Spinal cord (tissue), 10 donors: ENCODE measurements around the gene CYB5D1. TPM values are rescaled to one million over a fixed set of nuclear protein-coding genes. Genes with fewer than 3 reads are reported as not detected.

Experiments
- DNase-seq, 6 donors: peaks; one replicate each; pipeline versions ENCODE4 v3.0.0 to v3.0.0-alpha.2; 2013 to 2015; ENCODE audit warnings: low spot score in 6 of 6, low read depth in 4 of 6
- H3K27ac ChIP-seq: one replicate; pipeline ENCODE4 v1.5.1; 2013; ENCODE audit warnings: low read depth, low read length, control low read depth
- H3K27me3 ChIP-seq: one replicate; pipeline ENCODE4 v1.6.1; 2013; ENCODE audit warnings: low read length; ENCODE audit not compliant: control insufficient read depth, insufficient read depth
- H3K36me3 ChIP-seq: one replicate; pipeline ENCODE4 v1.6.1; 2013; ENCODE audit warnings: low read length; ENCODE audit not compliant: control insufficient read depth, insufficient read depth
- H3K4me1 ChIP-seq: one replicate; pipeline ENCODE4 v1.6.1; 2013; ENCODE audit warnings: low read length; ENCODE audit not compliant: control insufficient read depth, insufficient read depth
- H3K4me3 ChIP-seq: one replicate; pipeline ENCODE4 v1.5.1; 2013; ENCODE audit warnings: low read depth, low read length, control low read depth
- H3K9me3 ChIP-seq: one replicate; pipeline ENCODE4 v1.6.1; 2013; ENCODE audit warnings: low read length; ENCODE audit not compliant: control insufficient read depth, insufficient read depth
- WGBS: methylation state at CpG from one replicate; pipeline ENCODE4 v1.1.5; 2013; ENCODE audit warnings: missing lambda C conversion rate; ENCODE audit not compliant: insufficient coverage; 5-methylcytosine and 5-hydroxymethylcytosine counted together
- polyA plus RNA-seq, 2 donors: library from polyadenylated mRNA; unstranded; fragments of 120-200 nt; gene quantifications; one replicate each; pipeline ENCODE4 v1.2.1, GENCODE V29; 2013; ENCODE audit not compliant: insufficient read length in 2 of 2
- total RNA-seq, 2 donors: library from RNA; depleted of rRNA in 1 of 2; stranded (reverse); fragments of 120-200 nt in 1 of 2; fragments of >200 nt in 1 of 2; gene quantifications; one replicate each; pipeline versions ENCODE4 v1.2.3 to v1.2.4, GENCODE V29; 2013 to 2014
- donor health status: healthy.

CYB5D1 gene
- total and polyA plus RNA-seq, 4 donors, result 8.2 to 21.9 (median 20.6) TPM

- DNase-seq, result no peak
- Histone ChIP-seq H3K36me3 (peaks cover 28% of the 10 kb centered on the region), H3K4me1 (no peaks in the 10 kb centered on the region), H3K4me3 (no peak overlapping the region), H3K9me3 (no peaks in the 10 kb centered on the region), H3K27me3 (no peaks in the 10 kb centered on the region), H3K27ac (no peak overlapping the region)
- WGBS, result 78% methylated on average over 4 of the region's 4 CpGs
Observed at GRCh38 chr17:7873051-7873450, 15.2 kb downstream of the CYB5D1 start.

DNA sequence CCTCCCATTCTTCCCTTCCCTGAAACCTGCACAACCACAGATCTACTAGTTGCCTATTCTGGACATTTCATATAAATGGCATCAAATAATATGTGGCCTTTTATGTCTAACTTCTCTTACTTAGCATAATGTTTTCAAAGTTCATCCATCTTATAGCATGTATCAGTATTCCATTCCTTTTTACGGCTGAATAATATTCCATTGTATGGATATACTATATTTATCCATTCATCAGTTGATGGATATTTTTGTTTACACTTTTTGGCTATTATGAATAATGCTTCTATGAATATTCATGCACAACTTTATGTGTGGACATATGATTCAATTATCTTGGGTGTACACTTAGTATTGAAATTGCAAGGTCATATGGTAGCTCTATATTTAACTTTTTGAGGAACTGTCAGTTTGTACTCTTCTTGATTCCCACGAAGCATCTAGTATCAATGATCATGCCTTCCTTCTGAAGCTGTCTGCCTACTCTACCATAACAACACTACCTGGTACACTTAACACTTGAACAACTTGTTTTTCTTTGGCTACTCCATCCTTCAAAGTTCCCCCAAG is 18.1 kb downstream of the CYB5D1 start:
- Histone ChIP-seq H3K9me3 (no peaks in the 10 kb centered on the region), H3K27ac (no peak overlapping the region), H3K27me3 (no peaks in the 10 kb centered on the region), H3K36me3 (peaks cover 27% of the 10 kb centered on the region), H3K4me1 (no peaks in the 10 kb centered on the region), H3K4me3 (no peak overlapping the region)
- 91% methylated on average over 1 of the region's 2 CpGs for WGBS
- no peak for DNase-seq

DNA sequence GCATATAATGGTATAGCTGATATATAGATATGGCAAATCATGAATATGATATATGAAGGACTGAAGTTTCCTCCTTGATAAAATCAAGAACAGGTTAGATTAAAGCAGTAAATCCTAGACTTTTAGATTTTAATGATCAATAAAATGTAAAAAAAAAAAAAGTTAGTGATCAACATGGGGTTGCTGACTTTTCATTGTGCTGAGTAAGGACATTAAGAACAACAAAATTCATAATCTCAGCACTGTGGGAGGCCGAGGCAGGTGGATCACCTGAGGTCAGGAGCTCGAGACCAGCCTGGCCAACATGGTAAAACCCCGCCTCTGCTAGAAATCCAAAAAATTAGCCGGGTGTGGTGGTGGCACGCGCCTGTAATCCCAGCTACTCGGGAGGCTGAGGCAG is 20.4 kb downstream of the CYB5D1 start:
- Histone ChIP-seq H3K9me3 (no peaks in the 10 kb centered on the region), H3K4me1 (peaks cover 9% of the 10 kb centered on the region), H3K27me3 (no peaks in the 10 kb centered on the region), H3K36me3 (peaks cover 15% of the 10 kb centered on the region), H3K27ac (no peak overlapping the region), H3K4me3 (no peak overlapping the region)
- DNase-seq, result no peak
- WGBS, result 95% methylated on average over 7 of the region's 7 CpGs

DNA sequence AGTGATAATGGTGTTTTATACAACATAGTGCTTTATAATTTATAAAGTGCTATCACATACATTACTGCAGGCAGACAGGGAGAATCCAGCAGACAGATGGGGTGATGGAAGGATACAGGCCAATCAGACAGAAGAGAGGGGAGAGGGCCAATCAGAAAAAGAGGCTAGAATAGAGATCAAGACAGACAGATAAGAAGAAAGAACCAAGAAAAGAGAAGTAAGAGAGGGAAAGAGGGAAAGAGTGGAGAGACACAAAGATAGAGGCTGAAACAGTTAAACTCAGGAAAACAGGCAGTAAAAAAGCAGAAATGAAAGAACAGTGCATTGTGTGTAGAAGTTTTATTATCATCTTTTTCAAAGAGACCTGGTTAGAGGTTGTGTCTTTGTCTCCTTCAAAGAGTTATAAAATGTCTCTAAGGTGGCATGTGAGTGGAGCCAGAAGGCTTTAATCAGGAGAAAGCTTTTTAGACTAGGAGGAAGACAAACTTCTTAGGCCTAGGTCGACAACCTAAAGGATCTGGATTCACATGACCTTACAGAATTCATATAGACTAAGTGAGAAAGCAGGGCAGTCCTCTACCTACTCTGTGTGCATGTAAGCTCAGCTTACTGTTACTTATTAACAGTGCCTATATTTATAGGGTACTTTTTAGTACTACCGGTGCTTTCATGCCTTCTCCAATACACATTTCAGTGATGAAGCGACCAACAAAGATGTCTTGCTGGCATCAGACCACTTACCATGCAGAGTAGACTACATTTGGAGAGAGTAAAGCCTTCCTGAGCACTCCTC is 22.5 kb downstream of the CYB5D1 start:
- Histone ChIP-seq H3K27me3 (no peaks in the 10 kb centered on the region), H3K4me3 (no peak overlapping the region), H3K27ac (no peak overlapping the region), H3K9me3 (no peaks in the 10 kb centered on the region), H3K36me3 (peaks cover 6% of the 10 kb centered on the region), H3K4me1 (peaks cover 9% of the 10 kb centered on the region)
- WGBS, result no CpG with 5 or more reads among the region's 3 CpGs
- DNase-seq, result peak in 2 of 6 donors; percentile 55 to 81

GRCh38 chr17:7881276-7882054 is 23.7 kb downstream of the CYB5D1 start:
- Histone ChIP-seq H3K9me3 (no peaks in the 10 kb centered on the region), H3K4me3 (no peak overlapping the region), H3K27me3 (no peaks in the 10 kb centered on the region), H3K4me1 (peaks cover 20% of the 10 kb centered on the region), H3K36me3 (peaks cover 4% of the 10 kb centered on the region), H3K27ac (no peak overlapping the region)
- WGBS, result 28% methylated on average over 7 of the region's 7 CpGs
- DNase-seq, result peak in 2 of 6 donors; percentile 82 to 94

GRCh38 chr17:7882068-7882467 is 24.3 kb downstream of the CYB5D1 start:
- DNase-seq, result peak in 2 of 6 donors; percentile 46 to 57
- no peaks in the 10 kb centered on the region for H3K9me3 ChIP-seq
- no peak overlapping the region for H3K4me3 ChIP-seq
- no peaks in the 10 kb centered on the region for H3K27me3 ChIP-seq
- no peak overlapping the region for H3K27ac ChIP-seq
- WGBS, result no CpG with 5 or more reads among the region's 7 CpGs
- peaks cover 4% of the 10 kb centered on the region for H3K36me3 ChIP-seq
- peaks cover 26% of the 10 kb centered on the region for H3K4me1 ChIP-seq

- WGBS, result no CpG with 5 or more reads among the region's 3 CpGs
- Histone ChIP-seq H3K27ac (no peak overlapping the region), H3K4me1 (peaks cover 31% of the 10 kb centered on the region), H3K36me3 (peaks cover 4% of the 10 kb centered on the region), H3K4me3 (no peak overlapping the region), H3K9me3 (no peaks in the 10 kb centered on the region), H3K27me3 (no peaks in the 10 kb centered on the region)
- peak in 1 of 6 donors; percentile 8 for DNase-seq
Observed at GRCh38 chr17:7882629-7883028, 24.8 kb downstream of the CYB5D1 start.

GRCh38 chr17:7883781-7884386 is 26.1 kb downstream of the CYB5D1 start:
- Histone ChIP-seq H3K4me3 (peak overlapping the region; percentile 47), H3K27ac (peak overlapping the region; percentile 76), H3K36me3 (no peaks in the 10 kb centered on the region), H3K9me3 (no peaks in the 10 kb centered on the region), H3K4me1 (peaks cover 44% of the 10 kb centered on the region), H3K27me3 (no peaks in the 10 kb centered on the region)
- peak in 2 of 6 donors; percentile 72 to 83 for DNase-seq
- WGBS, result no CpG with 5 or more reads among the region's 3 CpGs

- under 1% methylated on average over 67 of the region's 100 CpGs for WGBS
- Histone ChIP-seq H3K4me1 (peaks cover 53% of the 10 kb centered on the region), H3K27ac (peak overlapping the region; percentile 95), H3K36me3 (peaks cover 2% of the 10 kb centered on the region), H3K9me3 (no peaks in the 10 kb centered on the region), H3K4me3 (peak overlapping the region; percentile 83), H3K27me3 (no peaks in the 10 kb centered on the region)
- DNase-seq, result peak in 2 of 6 donors; percentile 37 to 69
Observed at GRCh38 chr17:7884581-7885366, 27.0 kb downstream of the CYB5D1 start.
